GM19468 (cell line): Measurements from ENCODE around the gene ELK4.
A peak's percentile ranks its signal among the peaks of the same experiment; 100 is the strongest.

ENCODE experiments used
- ATAC-seq: cut with Tn5 transposase; IDR thresholded peaks from one replicate; pipeline ENCODE4 v1.9.1; 2021; ENCODE audit warnings: mild to moderate bottlenecking, moderate library complexity, moderate number of reproducible peaks; ENCODE audit not compliant: unreplicated experiment; ENCODE audit errors: extremely low read depth

ELK4 gene

GRCh38 chr1:205631010-205631767, 622 bp downstream of the ELK4 start:
- ATAC-seq = peak; percentile 51

- ATAC-seq = no peak
These were observed 1.2 kb downstream of the ELK4 start for GRCh38 chr1:205630651-205631009.

- ATAC-seq = no peak
These were observed 1.6 kb downstream of the ELK4 start for GRCh38 chr1:205630241-205630640.

GRCh38 chr1:205629751-205630150, 2.1 kb downstream of the ELK4 start:
- ATAC-seq = no peak

GRCh38 chr1:205627956-205628355, 3.9 kb downstream of the ELK4 start:
- no peak for ATAC-seq

GRCh38 chr1:205626216-205626615, 5.6 kb downstream of the ELK4 start:
- no peak for ATAC-seq

- ATAC-seq = no peak
These were observed 8.2 kb downstream of the ELK4 start for GRCh38 chr1:205623646-205624045.

- no peak for ATAC-seq
These were observed 11.5 kb downstream of the ELK4 start for GRCh38 chr1:205620269-205620668.

- no peak for ATAC-seq
These were observed 12.4 kb downstream of the ELK4 start for GRCh38 chr1:205619376-205619775.

- ATAC-seq = no peak
These were observed 15.1 kb downstream of the ELK4 start for GRCh38 chr1:205616563-205617293.

GRCh38 chr1:205615789-205616188, 16.0 kb downstream of the ELK4 start:
- no peak for ATAC-seq

- no peak for ATAC-seq
These were observed 17.9 kb downstream of the ELK4 start for GRCh38 chr1:205613854-205614412.

GRCh38 chr1:205612556-205612955, 19.3 kb downstream of the ELK4 start:
- no peak for ATAC-seq

- no peak for ATAC-seq
These were observed 19.7 kb downstream of the ELK4 start for GRCh38 chr1:205612104-205612503.

GRCh38 chr1:205610901-205611466, 20.8 kb downstream of the ELK4 start:
- no peak for ATAC-seq

- no peak for ATAC-seq
These were observed 21.8 kb downstream of the ELK4 start for GRCh38 chr1:205610036-205610435.

GRCh38 chr1:205604825-205605505, 26.8 kb downstream of the ELK4 start:
- ATAC-seq = no peak

GRCh38 chr1:205604059-205604458, 27.8 kb downstream of the ELK4 start:
- ATAC-seq = no peak

- ATAC-seq = no peak
These were observed 30.6 kb downstream of the ELK4 start for GRCh38 chr1:205601205-205601604.

GRCh38 chr1:205600085-205600484, 31.7 kb downstream of the ELK4 start:
- no peak for ATAC-seq

GRCh38 chr1:205599669-205600042, 32.2 kb downstream of the ELK4 start:
- ATAC-seq = no peak
